OCI-LY1 (cell line): Measurements from ENCODE around the gene CELF2.

ENCODE experiments used
- H2AFZ ChIP-seq: fragments of 200-600 bp; sonication (generic), shearing (Covaris generic); 2 replicates; pipeline ENCODE4 v1.6.0; 2014; ENCODE audit warnings: antibody characterized with exemption, mild to moderate bottlenecking, low read length
- H3F3A ChIP-seq: fragments of 200-600 bp; sonication (generic), shearing (Covaris generic); 2 replicates; pipeline ENCODE4 v1.6.0; 2014; ENCODE audit warnings: mild to moderate bottlenecking, antibody characterized with exemption, low read length, moderate library complexity; ENCODE audit not compliant: insufficient read depth
- H3K27ac ChIP-seq: fragments of 200-600 bp; sonication (generic); 2 replicates; pipeline ENCODE4 v1.5.1; 2014; ENCODE audit warnings: low read length, mixed run types, mild to moderate bottlenecking, low read depth; ENCODE audit not compliant: poor library complexity, severe bottlenecking
- H3K27me3 ChIP-seq: fragments of 200-600 bp; sonication (generic); 2 replicates; pipeline ENCODE4 v1.6.0; 2014; ENCODE audit warnings: antibody characterized with exemption, mild to moderate bottlenecking, low read length, moderate library complexity; ENCODE audit not compliant: insufficient read depth
- H3K36me3 ChIP-seq: fragments of 200-600 bp; sonication (generic); 2 replicates; pipeline ENCODE4 v1.6.1; 2014; ENCODE audit warnings: mild to moderate bottlenecking, antibody characterized with exemption, low read length, moderate library complexity, mixed read lengths; ENCODE audit not compliant: insufficient read depth
- H3K4me1 ChIP-seq: fragments of 200-600 bp; sonication (generic); 2 replicates; pipeline ENCODE4 v1.5.1; 2014; ENCODE audit warnings: mild to moderate bottlenecking, low read length, moderate library complexity; ENCODE audit not compliant: insufficient read depth, severe bottlenecking
- H3K4me2 ChIP-seq: fragments of 200-600 bp; sonication (generic), shearing (Covaris generic); 2 replicates; pipeline ENCODE4 v1.6.1; 2014; ENCODE audit warnings: low read length
- H3K4me3 ChIP-seq: fragments of 200-600 bp; sonication (generic); 2 replicates; pipeline ENCODE4 v1.5.1; 2014; ENCODE audit warnings: low read length, low read depth, mild to moderate bottlenecking, mixed read lengths; ENCODE audit not compliant: poor library complexity, severe bottlenecking
- H3K79me2 ChIP-seq: fragments of 200-600 bp; shearing (Covaris generic); 2 replicates; pipeline ENCODE4 v1.6.1; 2016; ENCODE audit warnings: mixed run types, low read length, mixed read lengths; ENCODE audit not compliant: insufficient read depth
- H3K9ac ChIP-seq: fragments of 200-600 bp; sonication (generic), shearing (Covaris generic); 2 replicates; pipeline ENCODE4 v1.6.1; 2014; ENCODE audit warnings: mild to moderate bottlenecking, low read length, mixed read lengths
- H3K9me2 ChIP-seq: fragments of 200-600 bp; sonication (generic), shearing (Covaris generic); 2 replicates; pipeline ENCODE4 v1.6.1; 2014; ENCODE audit warnings: low read depth, mild to moderate bottlenecking, low read length, mixed read lengths
- H3K9me3 ChIP-seq: fragments of 200-600 bp; shearing (Covaris generic); 2 replicates; pipeline ENCODE4 v1.6.1; 2014; ENCODE audit warnings: low read length, mixed read lengths
- H4K20me1 ChIP-seq: fragments of 200-600 bp; sonication (generic), shearing (Covaris generic); 2 replicates; pipeline ENCODE4 v1.6.0; 2016; ENCODE audit warnings: mild to moderate bottlenecking, low read length; ENCODE audit not compliant: insufficient read depth
- EZH2 ChIP-seq: fragments of 200-600 bp; sonication (generic), shearing (Covaris generic); IDR thresholded peaks from 2 replicates; pipeline ENCODE4 v1.8.0; 2017; ENCODE audit warnings: borderline replicate concordance, mixed run types, mild to moderate bottlenecking, antibody characterized with exemption, low read length, moderate library complexity, mixed read lengths
- TF ChIP-seq, protein P1 (sequence below): fragments of 200-600 bp; sonication (generic), shearing (Covaris generic); IDR thresholded peaks from 2 replicates; pipeline ENCODE4 v1.5.1; 2017; ENCODE audit warnings: mild to moderate bottlenecking, antibody characterized with exemption, low read length, moderate library complexity, mixed read lengths

CELF2 gene

DNA sequence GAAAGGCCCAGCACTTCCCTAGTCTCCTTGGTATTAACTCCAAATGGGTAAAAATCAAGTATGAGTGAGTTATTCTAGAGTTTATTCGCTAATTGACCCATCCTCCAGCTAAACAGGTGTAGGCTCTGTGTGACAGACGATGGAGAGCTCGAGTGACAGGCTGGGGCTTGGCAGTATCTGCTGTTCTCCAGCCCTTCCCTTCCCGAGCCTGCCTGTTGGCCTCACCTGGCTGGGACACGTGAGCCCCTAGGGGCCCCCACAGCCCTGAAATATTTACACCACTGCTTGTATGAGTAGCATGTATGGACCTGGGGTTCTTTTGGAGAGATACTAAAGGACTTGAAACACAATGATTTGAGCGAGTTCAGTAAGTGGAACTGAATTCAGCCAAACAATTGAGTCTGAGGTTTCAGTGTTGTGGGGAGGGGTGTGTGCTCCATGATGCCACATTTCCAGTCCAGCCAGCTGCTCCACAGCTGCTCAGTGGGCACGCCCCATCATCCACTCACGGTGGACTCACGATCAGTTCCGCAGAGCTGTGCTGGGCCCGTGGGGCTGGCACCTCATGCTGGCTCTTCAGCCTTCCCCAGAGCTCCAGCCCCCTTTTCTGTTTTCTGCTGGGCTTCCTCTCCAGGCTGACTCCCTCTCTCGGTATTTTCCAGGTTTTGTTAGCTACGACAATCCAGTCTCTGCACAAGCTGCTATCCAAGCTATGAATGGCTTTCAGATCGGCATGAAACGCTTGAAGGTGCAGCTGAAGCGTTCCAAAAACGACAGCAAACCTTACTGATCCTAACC is 310.8 kb downstream of the CELF2 start:
- Histone ChIP-seq H3K9ac (no peak overlapping the region), H3K4me3 (no peak overlapping the region), H2AFZ (no peak overlapping the region), H3K9me3 (no peaks in the 10 kb centered on the region), H3K27ac (no peak overlapping the region), H3F3A (no peaks in the 10 kb centered on the region), H4K20me1 (no peaks in the 10 kb centered on the region), H3K9me2 (no peaks in the 10 kb centered on the region), H3K4me1 (no peaks in the 10 kb centered on the region), H3K36me3 (no peaks in the 10 kb centered on the region), H3K79me2 (no peaks in the 10 kb centered on the region), H3K4me2 (no peak overlapping the region), H3K27me3 (no peaks in the 10 kb centered on the region)
- TF ChIP-seq, protein P1, sequence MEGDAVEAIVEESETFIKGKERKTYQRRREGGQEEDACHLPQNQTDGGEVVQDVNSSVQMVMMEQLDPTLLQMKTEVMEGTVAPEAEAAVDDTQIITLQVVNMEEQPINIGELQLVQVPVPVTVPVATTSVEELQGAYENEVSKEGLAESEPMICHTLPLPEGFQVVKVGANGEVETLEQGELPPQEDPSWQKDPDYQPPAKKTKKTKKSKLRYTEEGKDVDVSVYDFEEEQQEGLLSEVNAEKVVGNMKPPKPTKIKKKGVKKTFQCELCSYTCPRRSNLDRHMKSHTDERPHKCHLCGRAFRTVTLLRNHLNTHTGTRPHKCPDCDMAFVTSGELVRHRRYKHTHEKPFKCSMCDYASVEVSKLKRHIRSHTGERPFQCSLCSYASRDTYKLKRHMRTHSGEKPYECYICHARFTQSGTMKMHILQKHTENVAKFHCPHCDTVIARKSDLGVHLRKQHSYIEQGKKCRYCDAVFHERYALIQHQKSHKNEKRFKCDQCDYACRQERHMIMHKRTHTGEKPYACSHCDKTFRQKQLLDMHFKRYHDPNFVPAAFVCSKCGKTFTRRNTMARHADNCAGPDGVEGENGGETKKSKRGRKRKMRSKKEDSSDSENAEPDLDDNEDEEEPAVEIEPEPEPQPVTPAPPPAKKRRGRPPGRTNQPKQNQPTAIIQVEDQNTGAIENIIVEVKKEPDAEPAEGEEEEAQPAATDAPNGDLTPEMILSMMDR = no peak
- TF ChIP-seq EZH2 = no peak

DNA sequence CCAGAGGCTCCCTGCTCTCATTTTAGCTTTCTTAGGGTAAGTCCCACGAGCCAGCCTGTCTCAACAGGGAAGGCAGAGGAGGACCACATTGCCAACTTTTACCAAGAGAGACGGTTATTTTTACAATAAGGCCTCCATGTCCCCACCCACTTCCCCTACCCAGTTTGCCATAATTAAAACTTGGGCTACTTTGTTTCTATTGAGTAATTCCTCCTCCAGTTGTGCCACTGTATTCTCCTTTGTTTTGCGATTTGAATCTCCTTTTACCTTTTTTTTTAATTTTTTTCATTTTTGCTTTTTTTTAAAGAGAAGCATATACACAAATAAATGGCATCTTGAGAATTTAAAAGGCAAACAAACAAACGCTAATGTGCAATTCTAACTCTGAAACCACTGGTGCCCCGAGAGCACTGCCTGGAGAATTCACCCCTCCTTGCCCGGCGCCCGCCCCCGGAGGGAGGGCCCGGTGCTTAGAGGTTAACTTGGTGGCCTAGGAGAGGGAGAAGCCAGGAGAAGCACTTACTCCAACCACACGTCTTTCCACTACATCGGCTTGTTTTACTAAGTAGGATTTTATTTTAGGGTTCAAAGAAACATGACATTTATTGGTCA is 311.5 kb downstream of the CELF2 start:
- H3K79me2 ChIP-seq = no peaks in the 10 kb centered on the region
- no peak overlapping the region for H3K9ac ChIP-seq
- no peak overlapping the region for H3K27ac ChIP-seq
- no peaks in the 10 kb centered on the region for H3K36me3 ChIP-seq
- H3K4me1 ChIP-seq = no peaks in the 10 kb centered on the region
- TF ChIP-seq, protein P1 = no peak
- TF ChIP-seq EZH2 = no peak
- no peaks in the 10 kb centered on the region for H4K20me1 ChIP-seq
- no peaks in the 10 kb centered on the region for H3K27me3 ChIP-seq
- H3K4me3 ChIP-seq = no peak overlapping the region
- H3K4me2 ChIP-seq = no peak overlapping the region
- H3K9me2 ChIP-seq = no peaks in the 10 kb centered on the region
- no peaks in the 10 kb centered on the region for H3F3A ChIP-seq
- no peaks in the 10 kb centered on the region for H3K9me3 ChIP-seq
- H2AFZ ChIP-seq = no peak overlapping the region

DNA sequence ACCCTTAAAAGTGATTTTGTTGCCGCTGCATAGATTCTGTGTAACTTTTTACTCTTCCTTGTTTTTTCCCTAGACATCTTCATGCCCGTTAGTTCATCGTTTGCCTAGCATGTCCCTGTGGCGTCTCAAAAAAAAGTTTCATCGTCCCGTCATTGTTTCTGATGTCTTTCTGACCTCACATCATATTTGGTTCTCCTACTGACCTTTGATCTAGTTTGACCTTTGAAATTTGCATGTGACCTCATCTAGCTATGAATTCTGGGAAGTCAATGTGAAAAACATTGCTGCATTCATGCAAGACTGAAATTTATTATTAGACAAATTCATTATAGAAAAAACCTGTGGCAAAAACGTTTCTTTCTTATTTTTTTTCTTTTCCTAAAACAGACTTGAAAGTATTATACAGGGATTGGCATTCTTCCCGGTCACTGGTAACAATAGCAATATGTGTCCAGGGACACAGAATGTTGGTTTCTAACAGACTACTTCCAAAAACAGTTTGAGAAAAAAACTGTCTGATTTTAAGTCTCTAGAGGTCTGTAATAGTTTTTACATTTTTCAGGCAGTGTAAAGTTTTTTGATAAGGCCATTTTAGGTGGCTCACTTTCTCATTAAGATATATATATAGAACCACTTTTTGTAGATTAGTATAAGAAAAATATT is 312.8 kb downstream of the CELF2 start:
- no peaks in the 10 kb centered on the region for H4K20me1 ChIP-seq
- H3K9me2 ChIP-seq = no peaks in the 10 kb centered on the region
- H3K9ac ChIP-seq = no peak overlapping the region
- H3K27me3 ChIP-seq = no peaks in the 10 kb centered on the region
- H2AFZ ChIP-seq = no peak overlapping the region
- no peaks in the 10 kb centered on the region for H3K4me1 ChIP-seq
- H3K9me3 ChIP-seq = no peaks in the 10 kb centered on the region
- TF ChIP-seq EZH2 = no peak
- TF ChIP-seq, protein P1 = no peak
- H3K4me2 ChIP-seq = no peak overlapping the region
- H3K27ac ChIP-seq = no peak overlapping the region
- no peaks in the 10 kb centered on the region for H3K36me3 ChIP-seq
- no peak overlapping the region for H3K4me3 ChIP-seq
- no peaks in the 10 kb centered on the region for H3K79me2 ChIP-seq
- no peaks in the 10 kb centered on the region for H3F3A ChIP-seq
